GM19043 (cell line): Measurements from ENCODE around the gene RLN3.
A peak's percentile ranks its signal among the peaks of the same experiment; 100 is the strongest.

Experiments used
- ATAC-seq: cut with Tn5 transposase; IDR thresholded peaks from one replicate; pipeline ENCODE4 v1.9.1; 2021; ENCODE audit warnings: low read depth; ENCODE audit not compliant: unreplicated experiment

The RLN3 gene, protein sequence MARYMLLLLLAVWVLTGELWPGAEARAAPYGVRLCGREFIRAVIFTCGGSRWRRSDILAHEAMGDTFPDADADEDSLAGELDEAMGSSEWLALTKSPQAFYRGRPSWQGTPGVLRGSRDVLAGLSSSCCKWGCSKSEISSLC

DNA sequence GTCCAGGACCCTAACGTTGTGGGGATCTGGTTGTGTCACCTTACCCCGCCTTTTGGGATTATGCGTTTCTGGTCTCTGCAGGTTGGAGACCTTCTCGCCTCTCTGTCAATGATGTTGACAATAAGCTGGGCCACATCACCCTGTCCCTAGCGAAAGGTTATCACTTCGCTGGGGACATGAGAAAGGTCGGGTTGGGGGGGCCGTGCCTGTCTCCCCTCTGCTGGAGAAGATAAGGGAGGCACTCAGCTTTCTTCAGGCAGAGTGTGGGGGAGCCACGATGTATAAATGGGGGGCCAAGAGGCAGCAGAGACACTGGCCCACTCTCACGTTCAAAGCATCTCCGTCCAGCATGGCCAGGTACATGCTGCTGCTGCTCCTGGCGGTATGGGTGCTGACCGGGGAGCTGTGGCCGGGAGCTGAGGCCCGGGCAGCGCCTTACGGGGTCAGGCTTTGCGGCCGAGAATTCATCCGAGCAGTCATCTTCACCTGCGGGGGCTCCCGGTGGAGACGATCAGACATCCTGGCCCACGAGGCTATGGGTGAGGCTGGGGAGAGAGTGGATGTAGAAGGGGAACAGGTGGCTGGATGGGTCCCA, at the start of gene RLN3:
RLN3 (plus strand) TSS at position 293 of the 595 bp plus-strand sequence; CDS start at position 350, 57 bp downstream.
- no peak for ATAC-seq

DNA sequence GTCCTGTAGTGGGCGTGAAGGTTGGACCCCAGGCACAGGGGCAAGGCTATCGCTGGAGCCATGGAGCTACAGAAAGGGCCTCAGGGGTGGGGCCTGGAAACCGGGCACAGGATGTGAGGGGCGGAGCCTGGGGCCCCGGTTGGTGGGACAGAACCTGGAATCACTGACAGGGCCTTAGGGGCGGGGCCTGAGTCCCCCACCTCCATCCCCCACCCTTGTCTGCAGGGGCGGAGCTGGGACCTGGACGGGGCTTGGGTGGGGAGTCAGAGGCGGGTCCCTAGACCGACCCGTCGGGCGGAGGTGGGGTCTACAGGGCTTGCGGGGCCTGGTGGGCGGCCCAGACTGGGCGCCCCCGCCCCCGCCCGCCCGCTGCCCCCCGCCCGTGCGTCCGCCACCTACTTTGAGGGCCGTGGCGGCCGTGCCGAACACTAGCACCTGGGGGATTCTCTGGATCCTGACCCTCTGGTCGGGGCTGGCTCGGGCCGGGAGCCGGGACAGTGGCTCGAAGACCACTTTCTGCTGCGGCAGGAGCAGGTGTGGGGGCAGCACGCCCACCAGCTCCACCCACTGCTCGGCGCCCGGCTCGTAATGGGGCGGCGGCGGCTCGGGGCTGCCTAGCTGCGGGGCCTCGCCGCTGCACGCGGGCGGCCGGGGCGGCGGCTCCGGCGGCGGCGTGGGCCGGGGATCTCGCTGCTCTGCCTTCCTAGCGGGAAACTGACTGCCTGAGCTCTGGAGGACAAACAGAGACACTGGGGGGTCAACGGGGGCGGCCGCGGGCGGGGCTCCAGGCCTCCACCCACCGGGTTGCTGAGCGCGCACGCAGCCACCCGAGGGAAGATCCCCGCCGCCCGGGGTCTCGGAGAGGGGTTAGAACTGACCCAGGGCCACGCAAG, 49.4 kb upstream of the RLN3 start:
- ATAC-seq, result no peak

DNA sequence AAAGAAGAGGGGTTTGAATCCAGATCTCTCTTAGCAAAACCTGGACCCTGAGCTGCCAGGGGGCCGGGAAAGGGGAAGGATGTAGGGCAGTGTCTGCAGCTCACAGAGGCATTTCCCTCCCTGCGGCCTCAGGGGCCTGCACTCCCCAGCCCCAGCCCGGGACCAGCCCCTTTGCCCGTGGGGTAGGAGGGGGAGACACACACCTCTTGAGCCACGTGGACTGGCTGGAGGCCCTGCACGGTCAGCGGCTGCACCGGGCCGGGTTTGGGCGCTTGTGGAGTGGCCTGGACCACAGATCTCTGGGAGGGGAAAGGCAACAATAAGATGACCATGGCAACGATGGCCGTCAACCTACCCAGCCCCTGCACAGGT, 48.7 kb upstream of the RLN3 start:
- ATAC-seq, result no peak

DNA sequence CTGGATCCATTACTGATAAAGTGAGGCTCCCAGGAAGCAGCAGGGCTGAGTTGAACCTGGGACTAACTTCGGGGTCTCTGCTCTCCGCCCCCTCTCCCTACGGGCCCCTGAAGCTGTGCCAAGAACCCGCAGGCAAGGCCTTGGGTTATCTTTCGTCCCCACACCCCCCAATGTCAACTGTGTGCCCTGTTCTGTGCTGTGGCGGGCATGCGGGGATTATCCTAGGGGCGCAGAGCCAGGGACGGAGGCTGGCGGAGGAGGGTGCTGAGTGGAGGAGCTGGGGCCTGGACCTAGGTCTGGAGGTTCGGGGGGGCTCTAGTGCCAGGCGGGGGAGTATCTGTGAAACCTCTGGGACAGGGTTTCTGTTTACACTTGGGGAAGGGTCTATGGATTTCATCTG, 48.3 kb upstream of the RLN3 start:
- no peak for ATAC-seq

DNA sequence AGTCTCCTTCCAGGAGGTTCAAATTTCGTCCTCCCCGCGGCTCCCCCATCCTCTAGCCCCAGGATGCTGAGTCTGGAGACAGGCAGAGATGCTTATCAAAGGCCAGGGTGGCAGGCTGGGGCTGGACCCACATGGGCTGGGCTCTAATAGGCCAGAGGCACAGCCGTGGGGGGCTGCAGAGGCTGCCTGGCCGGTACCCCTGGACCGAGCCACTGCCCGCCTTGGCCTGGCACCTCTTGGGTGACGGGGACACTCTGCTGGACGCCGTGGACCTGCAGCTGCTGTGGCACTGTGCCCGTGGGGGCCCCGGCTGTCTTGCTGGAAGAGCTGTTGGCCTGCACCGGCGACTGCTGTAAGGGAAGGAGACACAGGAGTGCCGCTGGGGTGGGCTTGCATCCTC, 47.6 kb upstream of the RLN3 start:
- no peak for ATAC-seq

DNA sequence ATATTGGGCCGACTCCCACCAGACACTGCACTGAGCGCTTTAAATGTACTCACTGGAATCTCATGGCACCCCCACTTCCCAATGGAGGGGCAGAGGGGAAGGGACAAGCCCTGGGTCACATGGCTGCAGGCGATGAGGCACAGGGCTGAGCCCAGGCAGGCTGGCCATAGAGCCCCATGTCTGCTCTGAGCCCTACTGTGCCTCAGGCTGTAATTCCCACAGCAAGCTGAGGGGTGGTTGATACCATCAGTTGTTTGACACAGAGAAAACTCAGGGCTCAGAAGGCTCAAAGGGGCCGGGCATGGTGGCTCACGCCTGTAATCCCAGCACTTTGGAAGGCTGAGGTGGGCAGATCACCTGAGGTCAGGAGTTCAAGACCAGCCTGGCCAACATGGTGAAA, 46.9 kb upstream of the RLN3 start:
- ATAC-seq, result no peak

DNA sequence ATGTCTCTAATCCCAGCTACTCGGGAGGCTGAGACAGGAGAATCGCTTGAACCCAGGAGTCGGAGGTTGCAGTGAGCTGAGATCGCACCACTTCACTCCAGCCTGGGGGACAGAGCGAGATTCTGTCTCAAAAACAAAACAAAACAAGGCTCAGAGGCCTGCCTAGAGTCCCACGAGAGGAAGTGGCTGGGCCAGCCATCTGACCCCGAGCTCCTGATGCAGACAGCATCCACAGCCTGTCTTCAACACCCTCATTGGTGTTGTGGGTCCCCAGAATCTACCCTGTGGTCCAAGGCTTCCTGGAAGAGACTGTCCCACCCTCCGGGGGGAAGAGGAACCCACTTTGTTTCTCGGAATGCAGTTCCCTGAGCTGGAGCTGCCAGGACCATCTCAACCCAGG, 46.5 kb upstream of the RLN3 start:
- ATAC-seq, result no peak

DNA sequence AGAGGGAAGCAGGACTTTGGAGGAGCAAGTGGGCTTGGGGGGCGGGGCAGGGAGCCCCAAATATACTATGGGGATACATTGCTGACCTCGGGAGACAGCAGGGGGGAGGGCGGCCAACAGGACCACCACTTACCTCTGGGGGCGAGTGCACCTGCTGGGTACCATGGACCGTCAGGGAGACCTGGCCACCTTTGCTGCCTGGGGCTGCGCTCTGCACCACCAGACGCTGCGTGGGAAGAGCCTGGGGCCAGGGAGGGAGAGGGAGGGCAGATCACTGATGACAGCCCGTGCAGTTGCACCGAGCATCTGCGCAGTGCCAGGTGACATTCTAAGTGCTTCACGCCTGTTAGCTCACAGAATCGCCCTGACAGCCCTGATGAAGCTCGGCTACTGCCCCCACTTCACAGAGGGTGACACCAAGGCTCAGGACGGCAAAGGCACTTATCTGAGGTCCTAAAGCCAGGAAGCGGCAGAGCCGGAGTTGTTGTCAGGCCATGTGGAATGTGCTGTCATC, 45.9 kb upstream of the RLN3 start:
- no peak for ATAC-seq

DNA sequence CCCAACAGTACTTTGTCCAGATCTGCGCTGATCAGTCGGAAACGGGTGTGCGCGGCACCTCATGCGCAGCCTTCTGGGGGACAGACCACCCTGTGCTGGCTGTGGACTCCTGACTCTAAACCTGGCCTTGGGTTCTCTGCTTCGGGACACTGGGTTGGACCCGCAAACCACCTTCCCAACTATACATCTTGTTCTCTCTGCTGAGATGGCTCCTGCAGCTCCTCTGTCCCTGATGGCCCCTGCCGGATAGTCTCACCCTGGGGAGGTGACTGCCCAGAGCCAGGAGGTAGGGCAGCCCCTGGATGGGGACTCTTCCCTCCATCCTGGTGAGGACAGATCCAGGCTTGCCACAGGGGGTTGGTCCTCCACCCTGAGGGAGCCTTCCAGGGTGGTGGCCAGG, 45.2 kb upstream of the RLN3 start:
- no peak for ATAC-seq

DNA sequence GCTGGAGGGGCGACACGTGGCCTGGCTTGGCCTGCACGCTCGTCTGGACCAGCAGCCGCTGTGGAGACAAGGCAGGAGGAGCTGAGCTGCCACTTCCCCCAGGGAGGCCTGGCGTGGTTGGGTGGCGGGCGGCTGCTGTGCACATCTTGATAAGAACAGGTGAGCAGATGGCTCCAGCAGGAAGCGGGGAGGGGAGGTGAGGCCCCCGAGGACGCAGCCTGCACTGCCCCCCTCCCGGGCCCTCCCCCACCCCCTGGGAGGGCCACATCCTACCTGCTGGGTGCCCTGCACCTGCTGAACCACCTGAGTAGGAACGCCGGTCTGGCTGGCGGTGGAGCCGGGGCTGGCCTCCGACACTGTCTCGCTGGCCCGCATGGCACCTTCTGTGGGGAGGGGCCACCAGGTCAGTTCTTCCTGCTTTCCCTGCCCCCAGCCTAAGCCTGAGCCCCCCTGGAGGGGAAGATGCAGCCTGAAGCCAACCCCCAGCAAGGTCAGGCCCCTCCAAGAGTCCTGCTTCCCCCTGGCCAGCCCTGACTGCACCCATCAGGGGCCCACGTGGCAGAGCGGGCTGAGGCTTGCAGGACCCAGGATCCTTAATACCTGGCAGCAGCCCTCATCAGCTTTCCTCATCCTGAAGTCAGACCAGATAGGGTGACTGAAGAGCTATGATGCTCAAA, 44.6 kb upstream of the RLN3 start:
- no peak for ATAC-seq

DNA sequence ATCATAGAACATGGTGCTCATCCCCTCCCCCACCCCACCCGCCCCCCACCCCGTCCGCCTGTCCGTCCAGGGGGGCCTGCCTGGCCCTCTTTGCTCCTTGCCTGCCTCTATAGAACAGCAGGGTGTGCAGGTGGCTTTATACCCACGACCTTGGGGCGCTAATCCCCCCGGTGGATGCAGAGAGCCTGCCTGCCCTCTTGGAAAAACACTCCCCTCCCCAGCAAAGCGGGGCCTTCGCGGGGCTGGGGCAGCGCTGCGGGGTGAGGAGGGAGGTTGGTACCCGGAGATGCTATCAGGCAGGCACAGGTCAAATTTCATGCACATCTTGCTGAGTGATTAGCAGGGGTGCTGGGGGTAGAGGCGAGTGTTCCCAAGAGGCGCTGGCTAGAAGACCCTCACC, 43.8 kb upstream of the RLN3 start:
- no peak for ATAC-seq

DNA sequence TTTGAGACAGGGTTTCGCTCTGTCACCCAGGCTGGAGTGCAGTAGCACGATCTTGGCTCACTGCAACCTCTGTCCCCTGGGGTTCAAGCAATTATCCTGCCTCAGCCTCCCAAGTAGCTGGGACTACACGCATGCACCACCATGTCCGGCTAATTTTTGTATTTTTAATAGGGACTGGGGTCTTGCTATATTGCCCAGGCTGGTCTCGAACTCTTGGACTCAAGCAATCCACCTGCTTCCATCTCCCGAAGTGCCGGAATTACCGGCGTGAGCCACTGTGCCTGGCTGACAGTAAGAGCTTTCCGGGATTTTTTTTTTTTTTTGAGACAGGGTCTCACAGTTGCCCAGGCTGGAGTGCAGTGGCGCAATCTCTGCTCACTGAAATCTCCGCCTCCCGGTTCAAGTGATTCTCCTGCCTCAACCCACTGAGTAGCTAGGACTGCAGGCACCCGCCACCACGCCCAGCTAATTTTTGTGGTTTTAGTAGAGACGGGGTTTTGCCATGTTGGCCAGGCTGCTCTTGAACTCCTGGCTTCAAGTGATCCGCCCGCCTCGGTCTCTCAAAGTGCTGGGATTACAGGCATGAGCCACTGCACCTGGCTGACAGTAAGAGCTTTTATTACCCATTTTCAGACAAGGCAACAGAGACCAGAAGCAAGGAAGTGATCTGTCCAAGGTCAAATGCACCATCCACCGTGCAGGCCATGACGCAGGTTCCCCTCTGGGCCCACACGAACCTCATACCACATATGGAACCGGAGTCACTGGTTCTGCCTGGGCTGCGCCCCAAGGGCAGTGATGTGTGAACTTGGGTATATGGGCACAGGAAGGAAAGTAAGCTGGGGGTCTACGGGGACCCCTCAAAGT, 42.8 kb upstream of the RLN3 start:
- no peak for ATAC-seq

DNA sequence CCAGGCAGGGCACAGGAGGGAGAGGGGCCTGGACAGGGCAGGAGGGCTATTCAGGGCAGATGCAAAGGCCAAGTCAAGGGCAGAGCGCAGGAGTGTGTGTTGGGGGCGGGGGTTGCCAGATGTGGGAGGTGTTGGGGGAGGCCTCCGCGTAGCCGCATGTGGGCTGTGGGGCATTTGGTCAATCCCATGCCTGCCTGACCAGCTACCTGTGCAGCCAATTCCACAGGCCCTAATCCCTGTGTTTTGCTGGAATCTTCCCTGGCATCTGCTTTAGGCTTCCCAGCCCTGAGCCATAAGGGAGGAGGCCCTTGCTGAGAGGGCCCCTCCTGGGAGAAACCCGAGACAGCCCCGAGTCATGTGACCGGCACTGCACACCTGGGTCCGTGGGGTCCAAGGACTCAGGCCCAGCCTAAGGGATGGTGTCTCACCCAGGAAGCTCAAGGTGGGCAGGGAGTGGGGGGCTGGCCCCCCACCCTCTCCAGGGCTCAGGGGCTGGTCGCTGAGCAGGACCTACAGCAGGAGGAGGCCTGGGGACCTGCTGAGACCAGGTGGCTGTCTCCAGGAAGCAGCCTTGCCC, 42.1 kb upstream of the RLN3 start:
- no peak for ATAC-seq

DNA sequence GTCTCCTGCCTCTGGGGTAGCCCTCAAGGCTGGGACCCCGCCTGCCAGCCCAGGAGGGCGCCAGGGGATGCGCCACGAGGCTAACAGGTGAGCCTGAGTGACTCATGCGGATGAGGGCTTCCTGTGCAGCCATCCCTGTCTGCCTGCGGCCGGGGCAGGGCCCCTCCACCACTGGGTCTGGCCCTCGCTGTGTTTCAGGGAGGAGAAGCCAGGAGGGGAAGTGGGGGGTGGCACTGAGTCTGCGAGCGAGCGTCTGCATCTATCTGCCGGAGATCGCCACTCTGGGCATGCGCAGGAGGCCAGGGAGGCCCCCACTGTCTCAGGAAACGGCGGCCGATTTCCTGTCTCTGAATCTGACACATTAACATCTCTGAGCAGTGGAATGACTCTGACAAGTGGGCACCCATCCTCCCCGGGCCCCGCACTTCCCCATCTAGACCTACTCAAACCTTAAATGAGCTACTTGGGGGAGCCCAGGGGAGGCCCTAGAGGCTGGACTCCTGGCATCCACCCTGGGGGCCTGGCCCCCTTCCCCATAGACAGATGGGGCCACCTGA, 41.5 kb upstream of the RLN3 start:
- ATAC-seq, result peak; percentile 75

DNA sequence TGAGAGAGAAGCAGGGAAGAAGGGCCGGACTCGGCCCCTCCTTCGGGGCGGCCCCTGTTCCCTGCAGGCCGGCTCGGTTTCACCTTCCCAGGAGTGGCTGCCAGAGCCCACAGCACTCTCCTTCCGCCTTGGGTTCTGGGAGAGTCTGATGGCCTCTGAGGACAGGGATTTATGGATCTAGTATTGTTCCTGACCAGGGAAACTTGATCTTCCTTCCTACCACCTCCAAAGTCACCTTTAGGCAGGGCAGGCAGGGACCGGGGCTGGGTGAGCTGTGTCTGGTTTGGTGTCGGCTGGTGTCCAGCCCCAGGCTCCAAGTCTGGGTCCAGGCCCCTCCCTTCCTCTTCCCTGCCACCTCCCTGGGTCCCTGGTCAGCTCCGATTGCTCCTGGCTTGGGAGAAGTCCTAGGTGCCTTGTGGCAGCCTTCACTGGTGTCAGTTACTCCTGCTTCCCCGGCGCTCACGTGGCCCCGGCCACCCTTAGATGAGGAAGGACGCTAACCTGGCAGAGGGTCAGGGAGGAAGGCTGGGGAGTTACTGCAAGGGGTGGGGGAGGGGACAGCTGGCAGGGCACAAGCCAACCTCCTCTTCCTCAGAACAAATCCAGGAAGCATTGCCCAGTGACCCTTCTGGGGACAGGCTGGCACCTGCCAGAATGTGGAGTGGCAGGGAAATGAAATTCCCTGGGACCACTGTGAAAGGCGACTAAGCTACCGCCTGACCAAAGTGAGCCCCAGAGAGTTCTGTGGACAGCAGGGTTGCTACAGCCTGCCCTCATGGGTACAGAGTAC, 40.7 kb upstream of the RLN3 start:
- no peak for ATAC-seq

DNA sequence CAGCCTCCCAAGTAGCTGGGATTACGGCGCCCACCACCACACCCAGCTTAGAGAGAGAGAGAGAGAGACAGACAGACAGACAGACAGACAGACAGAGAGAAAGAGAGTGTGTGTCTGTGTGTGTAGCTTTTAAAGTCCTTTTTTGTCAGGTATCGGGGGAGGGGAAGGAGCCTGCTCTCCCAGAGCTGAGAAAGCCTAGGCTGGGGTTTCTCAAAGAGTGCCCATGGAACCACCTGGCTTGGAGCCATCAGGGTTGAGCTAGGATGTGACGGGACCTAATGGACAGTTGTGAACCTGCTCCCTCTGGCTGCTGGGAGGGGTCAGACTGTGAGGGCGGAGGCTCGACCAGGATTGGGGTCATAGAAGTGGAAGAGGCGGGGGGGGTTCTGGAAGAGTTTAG, 38.5 kb upstream of the RLN3 start:
- ATAC-seq, result no peak

DNA sequence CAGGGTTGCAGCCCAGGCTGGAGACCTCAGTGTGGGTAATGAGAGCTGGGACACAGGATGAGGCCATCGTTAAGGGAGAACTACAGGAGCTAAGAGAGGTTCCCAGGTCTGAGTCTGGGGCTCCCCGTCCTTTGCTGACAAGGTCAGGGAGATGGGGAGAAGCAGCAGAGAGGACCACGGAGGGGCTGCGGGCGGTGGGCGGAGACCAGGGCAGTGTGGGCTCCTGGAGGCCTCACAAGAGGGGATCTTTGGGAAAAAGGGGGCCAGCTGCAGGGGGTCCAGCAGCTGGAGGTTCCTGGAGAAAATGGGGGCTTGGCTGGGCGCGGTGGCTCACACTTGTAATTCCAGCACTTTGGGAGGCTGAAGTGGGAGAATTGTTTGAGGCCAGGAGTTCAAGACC, 37.9 kb upstream of the RLN3 start:
- no peak for ATAC-seq

DNA sequence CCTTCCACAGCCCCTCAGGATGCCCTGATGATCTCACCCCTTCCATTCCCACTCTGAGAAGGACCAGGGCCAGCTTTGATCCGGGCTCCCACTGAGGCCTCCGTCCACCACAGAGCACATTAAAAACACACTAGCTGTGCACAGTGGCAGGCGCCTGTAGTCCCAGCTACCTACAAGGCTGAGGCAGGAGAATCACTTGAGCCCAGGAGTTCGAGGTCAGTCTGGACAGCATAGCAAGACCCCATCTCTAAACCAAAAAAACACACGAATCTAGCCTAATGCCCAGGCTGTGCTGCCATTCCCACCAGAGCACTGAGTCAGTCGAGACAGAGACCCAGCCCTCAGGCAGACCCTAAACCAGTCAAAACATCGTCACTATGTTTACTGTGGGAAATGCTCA, 35.9 kb upstream of the RLN3 start:
- no peak for ATAC-seq
